CD14-positive monocyte (primary cell): ENCODE measurements around the gene SCG2. TPM values are rescaled to one million over a fixed set of nuclear protein-coding genes. Genes with fewer than 3 reads are reported as not detected.

ENCODE experiments used
- DNase-seq, 3 donors: peaks; one replicate each; pipeline ENCODE4 v3.0.0-alpha.2; 2011 to 2022
- H2AFZ ChIP-seq: 2 replicates; pipeline ENCODE4 v1.6.0; 2012; ENCODE audit warnings: mild to moderate bottlenecking, low read depth, low read length, inconsistent platforms; ENCODE audit not compliant: insufficient read depth, poor library complexity, severe bottlenecking
- H3K27ac ChIP-seq, 2 donors: 1 replicate in 1 of 2; 2 replicates in 1 of 2; pipeline ENCODE4 v1.5.1; 2012 to 2013; ENCODE audit warnings: low read length in 2 of 2, control low read depth in 1 of 2, inconsistent platforms in 1 of 2, low read depth in 1 of 2, mild to moderate bottlenecking in 1 of 2
- H3K27me3 ChIP-seq, 2 donors: one replicate each; pipeline versions ENCODE4 v1.6.0 to v1.6.1; 2011 to 2013; ENCODE audit warnings: low read length in 2 of 2; ENCODE audit not compliant: control insufficient read depth in 2 of 2, insufficient read depth in 2 of 2
- H3K36me3 ChIP-seq, 2 donors: replicated peaks in 1 of 2; 1 replicate in 1 of 2; 2 replicates in 1 of 2; pipeline versions ENCODE4 v1.5.1 to v1.6.1; 2012 to 2013; ENCODE audit warnings: low read length in 2 of 2, control low read depth in 1 of 2, inconsistent platforms in 1 of 2, mild to moderate bottlenecking in 1 of 2; ENCODE audit not compliant: insufficient read depth in 2 of 2, control insufficient read depth in 1 of 2
- H3K4me1 ChIP-seq, 2 donors: 1 replicate in 1 of 2; 2 replicates in 1 of 2; pipeline versions ENCODE4 v1.5.1 to v1.6.1; 2012 to 2013; ENCODE audit warnings: low read length in 2 of 2, control low read depth in 1 of 2, inconsistent platforms in 1 of 2, mild to moderate bottlenecking in 1 of 2, moderate library complexity in 1 of 2; ENCODE audit not compliant: insufficient read depth in 2 of 2, control insufficient read depth in 1 of 2
- H3K4me2 ChIP-seq: replicated peaks from 2 replicates; pipeline ENCODE3; 2012; ENCODE audit warnings: low read length, moderate library complexity, mild to moderate bottlenecking; ENCODE audit not compliant: poor library complexity, severe bottlenecking; ENCODE audit errors: extremely low read depth
- H3K4me3 ChIP-seq, 3 experiments: fragments of 200-600 bp in 1 of 3; sonication (generic) in 1 of 3; replicated peaks in 1 of 3; 1 replicate in 2 of 3; 2 replicates in 1 of 3; pipeline ENCODE4 v1.5.1; 2011 to 2013; ENCODE audit warnings: low read length in 3 of 3, mild to moderate bottlenecking in 3 of 3, control low read depth in 2 of 3, low read depth in 2 of 3, inconsistent platforms in 1 of 3, moderate library complexity in 1 of 3
- H3K79me2 ChIP-seq: 2 replicates; pipeline ENCODE4 v1.6.0; 2012; ENCODE audit warnings: mild to moderate bottlenecking, control low read depth, inconsistent platforms, low read length, moderate library complexity; ENCODE audit not compliant: insufficient read depth
- H3K9ac ChIP-seq: 2 replicates; pipeline ENCODE4 v1.6.0; 2017; ENCODE audit warnings: low read length, mild to moderate bottlenecking; ENCODE audit not compliant: insufficient read depth, poor library complexity, severe bottlenecking
- H3K9me3 ChIP-seq, 2 donors: replicated peaks in 1 of 2; 1 replicate in 1 of 2; 2 replicates in 1 of 2; pipeline versions ENCODE4 v1.5.1 to v1.6.1; 2012 to 2013; ENCODE audit warnings: low read length in 2 of 2, control low read depth in 1 of 2; ENCODE audit not compliant: control insufficient read depth in 1 of 2, insufficient read depth in 1 of 2
- H4K20me1 ChIP-seq: 2 replicates; pipeline ENCODE4 v1.6.0; 2012; ENCODE audit warnings: mild to moderate bottlenecking, low read length, control low read depth, moderate library complexity; ENCODE audit not compliant: insufficient read depth
- H3K27ac Mint-ChIP-seq, 7 donors: one replicate each; pipeline ENCODE4 v1.8.0; 2020; ENCODE audit warnings: mild to moderate bottlenecking in 7 of 7, mixed read lengths in 7 of 7, moderate library complexity in 6 of 7, inconsistent platforms in 2 of 7
- H3K27me3 Mint-ChIP-seq, 3 donors: one replicate each; pipeline ENCODE4 v1.8.0; 2021 to 2022; ENCODE audit warnings: low read depth in 3 of 3, mild to moderate bottlenecking in 3 of 3, mixed read lengths in 3 of 3, moderate library complexity in 3 of 3, inconsistent platforms in 1 of 3
- H3K36me3 Mint-ChIP-seq, 2 donors: one replicate each; pipeline ENCODE4 v1.8.0; 2020; ENCODE audit warnings: mixed read lengths in 2 of 2, inconsistent platforms in 1 of 2, mild to moderate bottlenecking in 1 of 2
- H3K4me1 Mint-ChIP-seq: one replicate; pipeline ENCODE4 v1.8.0; 2020; ENCODE audit warnings: mild to moderate bottlenecking, mixed read lengths
- H3K4me3 Mint-ChIP-seq, 2 donors: one replicate each; pipeline ENCODE4 v1.8.0; 2020; ENCODE audit warnings: mild to moderate bottlenecking in 2 of 2, mixed read lengths in 2 of 2, moderate library complexity in 1 of 2
- H3K9me3 Mint-ChIP-seq, 7 donors: one replicate each; pipeline ENCODE4 v1.8.0; 2020 to 2022; ENCODE audit warnings: mixed read lengths in 7 of 7, mild to moderate bottlenecking in 6 of 7, moderate library complexity in 6 of 7, inconsistent platforms in 2 of 7
- CTCF ChIP-seq: fragments of 200-600 bp; IDR thresholded peaks from one replicate; pipeline ENCODE4 v1.8.0; 2022; ENCODE audit warnings: antibody characterized with exemption, mild to moderate bottlenecking
- WGBS: methylation state at CpG from one replicate; pipeline ENCODE4 v1.1.5; 2013; ENCODE audit warnings: missing lambda C conversion rate; ENCODE audit not compliant: insufficient coverage; 5-methylcytosine and 5-hydroxymethylcytosine counted together
- intact Hi-C, 2 donors: fragments of 100-400 bp; cut with micrococcal nuclease; formaldehyde crosslinking; loops; one replicate each; pipeline versions ENCODE4 v1.15.0 to v1.15.1; 2023
- polyA plus RNA-seq, 3 donors: library from polyadenylated mRNA; depleted of rRNA in 1 of 3; unstranded in 2 of 3; stranded (reverse) in 1 of 3; fragments of 300-500 nt in 2 of 3; fragments of >200 nt in 1 of 3; fragmentation: Illumina TruSeq in 2 of 3; gene quantifications; 1 replicate in 2 of 3; 2 replicates in 1 of 3; pipeline ENCODE4 v1.2.3, GENCODE V29; 2012 to 2021

SCG2 gene
- polyA plus RNA-seq, 3 donors: not detected

GRCh38 chr2:223558970-223559369 is 43.2 kb downstream of the SCG2 start:
- Mint-ChIP-seq H3K9me3 (peaks cover 0 to 2% (median 0%) of the 10 kb centered on the region in 7 donors), H3K36me3 (no peaks in the 10 kb centered on the region), H3K27me3 (peaks cover 0 to 4% (median 2%) of the 10 kb centered on the region in 3 donors), H3K4me1 (no peaks in the 10 kb centered on the region), H3K27ac (no peak overlapping the region), H3K4me3 (no peak overlapping the region)
- Histone ChIP-seq H3K27ac (no peak overlapping the region), H3K4me2 (no peak overlapping the region), H4K20me1 (no peaks in the 10 kb centered on the region), H3K9ac (no peak overlapping the region), H2AFZ (no peak overlapping the region), H3K4me3 (no peak overlapping the region), H3K36me3 (no peaks in the 10 kb centered on the region), H3K79me2 (no peaks in the 10 kb centered on the region), H3K4me1 (no peaks in the 10 kb centered on the region), H3K9me3 (no peaks in the 10 kb centered on the region), H3K27me3 (no peaks in the 10 kb centered on the region)
- intact Hi-C loops: no loop called here
- no CpG with 5 or more reads among the region's 1 CpG for WGBS
- TF ChIP-seq CTCF: no peak
- DNase-seq: no peak

GRCh38 chr2:223554923-223555322 is 47.2 kb downstream of the SCG2 start:
- Mint-ChIP-seq H3K36me3 (no peaks in the 10 kb centered on the region), H3K4me1 (no peaks in the 10 kb centered on the region), H3K4me3 (no peak overlapping the region), H3K27me3 (peaks cover 2 to 6% (median 4%) of the 10 kb centered on the region in 3 donors), H3K27ac (no peak overlapping the region), H3K9me3 (peaks cover 0 to 6% (median 2%) of the 10 kb centered on the region in 7 donors)
- Histone ChIP-seq H3K4me1 (no peaks in the 10 kb centered on the region), H3K27me3 (no peaks in the 10 kb centered on the region), H3K36me3 (no peaks in the 10 kb centered on the region), H3K4me3 (no peak overlapping the region), H3K9ac (no peak overlapping the region), H4K20me1 (no peaks in the 10 kb centered on the region), H3K9me3 (no peaks in the 10 kb centered on the region), H3K79me2 (no peaks in the 10 kb centered on the region), H3K4me2 (no peak overlapping the region), H3K27ac (no peak overlapping the region), H2AFZ (no peak overlapping the region)
- no peak for DNase-seq
- intact Hi-C loops: no loop called here
- no CpG with 5 or more reads among the region's 3 CpGs for WGBS
- TF ChIP-seq CTCF: no peak
